Lower leg skin (tissue), 4 donors: ENCODE data around the gene CUEDC2. TPM values are rescaled to one million over a fixed set of nuclear protein-coding genes. Genes with fewer than 3 reads are reported as not detected.

Experiments used
- DNase-seq, 2 donors: peaks; one replicate each; pipeline ENCODE4 v3.0.0-alpha.2; 2019; ENCODE audit warnings: low spot score in 2 of 2
- H3K4me3 ChIP-seq: fragments of 200-600 bp; sonication (generic); 2 replicates; pipeline ENCODE4 v1.5.1; 2017; ENCODE audit warnings: mild to moderate bottlenecking, low read depth; ENCODE audit not compliant: poor library complexity, severe bottlenecking
- CTCF ChIP-seq, 3 donors: fragments of 450-650 bp; IDR thresholded peaks; one replicate each; pipeline ENCODE4 v1.5.1; 2016; ENCODE audit warnings: antibody characterized with exemption in 3 of 3, mild to moderate bottlenecking in 3 of 3, moderate library complexity in 2 of 3
- POLR2A ChIP-seq, 2 donors: fragments of 450-650 bp; IDR thresholded peaks; one replicate each; pipeline ENCODE4 v1.6.1; 2016 to 2017; ENCODE audit warnings: antibody characterized with exemption in 2 of 2, mild to moderate bottlenecking in 1 of 2, moderate library complexity in 1 of 2
- WGBS, 2 donors: methylation state at CpG; one replicate each; pipeline ENCODE4 v1.1.5; 2018; 5-methylcytosine and 5-hydroxymethylcytosine counted together
- intact Hi-C: fragments of 100-400 bp; cut with DNase I; formaldehyde crosslinking; loops from one replicate; pipeline ENCODE4 v1.15.0; 2023; ENCODE audit warnings: low total_unique reads
- total RNA-seq, 4 donors: library from RNA; depleted of rRNA; stranded (reverse); fragments of >200 nt; gene quantifications; one replicate each; pipeline ENCODE4 v1.1.0, GENCODE V29; 2016

CUEDC2 gene
- total RNA-seq, 4 donors from 2014 or later, result 30.3 to 51.2 (median 32.7) TPM

DNA sequence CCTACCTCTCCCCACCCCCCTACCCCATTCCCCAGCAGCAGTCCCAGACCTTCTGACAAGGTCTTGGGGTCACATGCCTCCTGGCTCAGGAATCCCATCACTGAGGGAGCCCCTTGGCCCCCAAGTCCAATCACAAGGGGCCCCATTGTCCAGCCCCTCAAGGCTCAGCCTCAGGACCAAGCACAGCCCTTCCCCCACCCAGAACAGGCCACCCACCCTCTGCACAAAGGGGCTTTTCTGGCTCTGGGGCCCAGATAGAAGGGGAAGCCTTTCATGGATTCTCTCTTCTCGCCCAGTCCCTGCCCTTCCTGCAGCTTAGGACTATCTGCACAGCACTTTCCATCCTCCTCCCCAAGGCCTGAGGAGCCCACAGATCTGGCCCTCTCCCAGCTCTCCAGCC is 6.9 kb downstream of the CUEDC2 start:
- 86 to 88% methylated on average over 1 of the region's 1 CpG for WGBS, 2 donors
- DNase-seq, result no peak
- intact Hi-C loops, result loop anchor here (10.0 kb wide), 1 partner anchor 49 kb away; no protein-coding TSS in a partner anchor
- H3K4me3 ChIP-seq, result no peak overlapping the region
- no peak for TF ChIP-seq POLR2A (IDR thresholded peaks at IDR 0.05)
- no peak for TF ChIP-seq CTCF (IDR thresholded peaks at IDR 0.05)

- intact Hi-C loops, result loop anchor here (10.0 kb wide), 1 partner anchor 50 kb away; no protein-coding TSS in a partner anchor
- no peak for DNase-seq
- WGBS, 2 donors, result 86 to 89% methylated on average over 6 of the region's 6 CpGs
- TF ChIP-seq CTCF (IDR thresholded peaks at IDR 0.05) (no peak), POLR2A (IDR thresholded peaks at IDR 0.05) (no peak)
- no peak overlapping the region for H3K4me3 ChIP-seq
Observed at GRCh38 chr10:102424916-102425315, 7.5 kb downstream of the CUEDC2 start.

GRCh38 chr10:102424145-102424544 is 8.2 kb downstream of the CUEDC2 start:
- WGBS, 2 donors, result 73 to 85% methylated on average over 9 of the region's 9 CpGs
- TF ChIP-seq CTCF (IDR thresholded peaks at IDR 0.05) (no peak), POLR2A (IDR thresholded peaks at IDR 0.05) (no peak)
- no peak overlapping the region for H3K4me3 ChIP-seq
- intact Hi-C loops, result loop anchor here (10.0 kb wide), 1 partner anchor 51 kb away; no protein-coding TSS in a partner anchor
- no peak for DNase-seq

DNA sequence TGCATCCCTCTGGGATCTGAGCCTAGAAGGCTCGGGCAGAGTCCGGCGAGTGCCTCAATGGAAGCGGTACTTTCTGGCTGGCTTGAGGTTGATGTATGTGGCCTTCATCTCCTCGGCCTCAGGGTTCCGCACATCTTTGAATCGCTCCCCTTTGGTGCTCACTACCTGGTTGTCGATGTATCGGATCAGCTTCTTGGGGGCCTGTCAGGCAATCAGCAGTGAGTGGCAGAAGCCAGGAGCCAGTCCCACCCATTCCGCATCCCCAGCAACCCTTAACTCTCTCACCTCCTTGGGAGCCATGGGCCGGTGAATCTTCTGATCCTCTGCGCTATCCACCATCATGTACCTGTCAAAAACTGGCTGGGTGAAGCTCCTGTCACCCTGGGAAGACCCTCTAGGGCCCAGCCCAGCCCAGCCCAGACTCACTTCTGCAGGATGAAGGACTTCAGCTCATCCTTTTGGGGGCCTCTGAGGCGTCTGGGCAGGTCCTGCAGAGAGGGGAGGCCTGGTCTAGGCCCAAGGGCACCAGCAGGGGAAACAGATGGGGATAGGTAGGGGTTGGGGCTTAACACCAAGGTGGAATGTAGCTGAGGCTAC is 8.9 kb downstream of the CUEDC2 start:
- 87 to 88% methylated on average over 13 of the region's 13 CpGs for WGBS, 2 donors
- TF ChIP-seq POLR2A (IDR thresholded peaks at IDR 0.05) (no peak), CTCF (IDR thresholded peaks at IDR 0.05) (no peak)
- H3K4me3 ChIP-seq, result no peak overlapping the region

GRCh38 chr10:102422545-102423129 is 9.7 kb downstream of the CUEDC2 start:
- H3K4me3 ChIP-seq, result peak overlapping the region; percentile 13
- 1 to 2% methylated on average over 27 to 28 of the region's 28 CpGs for WGBS, 2 donors
- no peak for TF ChIP-seq POLR2A (IDR thresholded peaks at IDR 0.05)
- TF ChIP-seq CTCF (IDR thresholded peaks at IDR 0.05), result peak in 1 of 3 donors; percentile 45
- intact Hi-C loops, result loop anchor here (10.0 kb wide), 1 partner anchor 52 kb away; no protein-coding TSS in a partner anchor
- peak; percentile 63 to 95 for DNase-seq

More for the DNA sequence above, 8.9 kb downstream of the CUEDC2 start:
- intact Hi-C loops, result loop anchor here (10.0 kb wide), 1 partner anchor 51 kb away; no protein-coding TSS in a partner anchor
- no peak for DNase-seq
